HK-2 (cell line): Measurements from ENCODE around the gene FRMD4B.

Source experiments
- DNase-seq: peaks from one replicate; pipeline ENCODE4 v3.0.0-alpha.2; 2018; ENCODE audit not compliant: unreplicated experiment

Gene FRMD4B

DNA sequence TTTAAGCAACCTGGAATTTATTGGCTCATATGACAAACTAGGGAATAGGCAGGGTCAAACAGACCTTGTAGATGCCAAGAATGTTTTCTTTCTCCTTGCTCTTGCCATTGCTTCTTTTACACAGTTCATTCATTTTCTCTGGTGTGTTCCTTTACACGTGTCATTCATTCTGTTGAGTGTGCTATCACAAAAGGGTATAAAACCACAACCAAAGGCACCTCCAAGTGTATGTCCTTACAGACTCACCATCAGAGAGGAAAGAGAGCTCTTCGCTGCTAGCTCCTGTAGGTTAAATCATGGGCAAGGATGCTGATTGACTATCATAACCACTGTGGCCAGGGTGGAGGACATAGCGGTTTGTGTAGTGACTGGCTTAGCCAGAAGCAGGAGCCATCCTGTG, 19.2 kb upstream of the FRMD4B start:
- DNase-seq: no peak

DNA sequence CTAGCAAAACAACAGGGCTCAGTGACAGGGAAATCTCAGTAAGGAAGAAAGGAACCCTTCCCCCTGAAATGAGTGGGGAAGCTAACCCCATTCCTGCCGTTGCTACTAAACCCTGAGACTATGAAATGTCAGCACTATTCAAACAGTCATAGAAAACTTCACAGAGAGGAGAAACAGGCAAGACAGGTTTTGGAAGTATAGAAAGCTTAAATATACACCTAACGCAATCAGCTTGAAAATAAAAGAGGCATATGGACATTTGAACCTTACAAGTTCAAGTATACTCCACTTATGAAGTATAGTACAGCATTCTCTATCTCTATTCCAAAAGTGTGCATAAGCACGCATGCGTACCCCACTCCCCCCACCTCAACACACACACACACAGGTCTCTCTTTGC, 17.6 kb upstream of the FRMD4B start:
- DNase-seq: no peak

DNA sequence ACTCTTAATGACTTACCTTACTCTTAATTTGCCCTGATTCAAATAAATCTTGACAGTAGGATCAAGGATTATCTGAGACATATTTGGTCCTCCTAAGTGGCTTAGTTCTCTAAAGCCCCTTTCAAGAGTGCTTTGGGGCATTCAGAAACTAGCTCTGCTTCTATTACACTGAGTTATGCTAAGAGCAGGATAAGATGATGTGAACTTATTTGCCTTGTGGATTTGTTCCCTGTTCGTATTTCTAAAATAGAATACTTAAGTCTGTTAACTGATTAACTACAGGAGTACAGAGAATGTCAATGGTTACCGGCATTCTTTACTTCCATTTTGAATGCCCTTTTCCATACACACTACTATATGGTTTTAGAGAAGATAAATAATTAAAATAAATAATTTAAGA, 14.8 kb upstream of the FRMD4B start:
- DNase-seq: no peak

DNA sequence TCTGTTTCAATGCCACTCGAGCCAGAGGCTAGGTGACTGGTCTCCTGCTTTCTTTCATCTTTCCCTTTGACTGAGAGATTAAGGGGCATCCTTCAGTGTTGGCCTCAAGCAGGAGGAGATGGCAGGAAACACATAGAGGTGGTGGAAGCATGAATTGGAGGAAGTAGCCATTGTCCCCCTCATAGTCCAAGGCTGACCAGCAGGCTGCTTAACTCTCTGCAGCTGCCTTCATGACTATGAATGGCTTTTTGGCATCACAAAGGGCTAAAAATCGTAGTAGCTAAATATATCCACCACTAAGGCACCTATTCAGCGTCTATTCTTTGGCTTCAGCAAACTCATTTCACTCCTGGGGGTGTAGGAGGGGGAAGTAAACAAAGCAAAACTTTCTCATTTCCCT, 7.0 kb upstream of the FRMD4B start:
- DNase-seq: no peak

DNA sequence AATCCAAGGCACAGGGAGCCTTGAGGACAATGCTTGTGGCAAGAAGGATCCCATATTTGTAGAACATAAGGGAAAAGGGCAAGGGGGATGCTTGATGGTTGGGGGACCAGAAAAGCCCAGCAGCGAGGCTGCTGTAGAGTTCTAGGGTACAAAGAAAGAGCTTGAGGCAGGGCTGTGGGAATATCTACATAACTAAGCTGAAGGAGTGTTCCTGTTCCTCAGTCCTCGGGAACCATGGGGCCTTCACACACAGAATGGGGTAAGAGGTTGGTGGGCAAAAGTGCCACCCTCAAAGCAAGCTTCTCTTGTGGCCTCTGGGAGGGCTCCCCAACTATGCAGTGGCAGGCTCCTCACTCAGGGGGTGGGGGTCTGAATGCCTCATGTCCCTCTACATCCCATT, 6.5 kb upstream of the FRMD4B start:
- DNase-seq: no peak

DNA sequence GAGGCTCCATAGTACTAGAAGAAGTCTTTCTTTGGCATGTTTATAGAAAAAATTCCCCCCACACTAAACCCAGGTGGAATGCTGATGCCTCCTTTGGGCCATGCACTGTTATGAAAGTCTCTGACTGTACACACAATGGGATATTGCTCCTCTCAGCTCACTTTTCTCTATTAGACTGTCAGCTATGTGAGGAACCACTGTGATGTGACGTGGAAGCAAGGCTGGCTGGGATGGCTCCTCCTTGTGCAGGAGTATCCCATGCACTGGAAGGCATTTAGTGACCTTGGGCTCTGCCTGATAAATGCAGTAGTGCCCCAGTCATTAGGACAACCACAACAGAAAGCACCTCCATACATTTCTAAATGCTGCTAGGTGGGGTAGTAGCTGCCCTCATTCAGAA, 5.7 kb upstream of the FRMD4B start:
- DNase-seq: no peak

DNA sequence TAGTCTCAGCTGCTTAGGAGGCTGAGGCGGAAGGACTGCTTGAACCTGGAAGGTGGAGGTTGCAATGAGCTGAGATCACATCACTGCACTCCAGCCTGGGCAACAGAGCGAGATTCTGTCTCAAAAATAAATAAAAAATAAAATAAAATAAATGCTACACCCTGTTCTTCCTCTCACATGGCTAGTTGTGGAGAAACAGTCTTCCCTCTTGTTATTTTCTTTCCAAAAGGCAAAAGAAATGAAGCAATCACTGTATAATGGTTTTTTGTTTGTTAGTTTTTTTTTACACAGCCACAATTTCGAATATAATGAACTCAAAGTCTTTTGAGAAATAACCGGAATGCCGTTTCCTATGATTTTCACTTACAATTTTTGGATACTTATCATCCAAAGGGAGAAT, 4.9 kb upstream of the FRMD4B start:
- DNase-seq: no peak

DNA sequence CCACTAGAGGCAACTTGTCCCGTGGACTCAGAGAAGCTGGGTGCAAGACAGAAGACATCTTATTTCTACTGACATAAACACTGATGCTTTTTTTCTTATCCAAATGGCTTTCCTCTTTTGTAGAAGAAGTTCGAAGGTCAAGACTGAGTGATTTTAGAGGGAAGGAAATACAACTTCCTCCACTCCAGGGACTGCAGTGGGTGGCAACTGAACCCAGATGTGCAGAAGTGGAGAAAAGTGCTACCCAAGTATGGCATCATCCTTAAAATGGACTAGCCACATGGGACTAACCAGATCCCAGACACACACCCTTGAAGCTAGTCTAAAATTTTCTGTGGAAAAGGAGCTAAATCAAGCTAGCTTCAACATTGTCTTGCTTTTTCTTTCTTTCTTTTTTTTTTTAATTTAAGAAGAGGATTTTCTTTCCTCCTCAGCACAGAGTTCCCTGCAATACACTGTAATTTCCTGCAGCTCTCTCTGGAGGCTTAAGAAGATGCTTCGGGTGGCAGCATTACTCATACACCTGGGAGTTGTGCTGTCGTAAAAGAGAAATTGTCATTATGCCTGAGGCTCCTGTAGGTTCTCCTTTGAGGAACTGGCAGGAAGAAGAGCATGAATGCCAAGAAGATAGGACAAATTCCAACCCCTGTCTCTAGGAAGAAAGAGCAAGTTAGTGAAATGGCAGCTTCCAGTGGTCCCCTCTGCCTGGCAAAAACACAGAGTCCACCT, 3.8 kb upstream of the FRMD4B start:
- DNase-seq: no peak

DNA sequence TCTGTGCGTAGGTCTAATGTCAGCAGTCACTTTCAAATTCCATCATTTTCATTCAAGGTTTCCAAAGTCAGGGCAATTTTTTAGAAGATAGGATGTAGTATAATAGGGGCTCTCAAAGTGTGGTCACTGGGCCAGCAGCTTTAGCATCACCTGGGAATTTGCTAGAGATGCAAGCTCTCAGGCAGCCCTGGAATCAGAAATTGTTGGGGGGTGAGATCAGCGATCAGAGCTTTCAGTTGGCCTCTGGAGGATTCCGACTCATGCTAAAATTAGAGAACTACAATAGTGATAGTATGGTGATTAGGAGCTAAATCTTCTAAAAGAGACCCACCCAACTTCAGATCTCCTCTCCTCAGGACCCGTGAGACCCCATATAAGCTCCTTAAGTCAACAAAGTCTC, 2.4 kb upstream of the FRMD4B start:
- DNase-seq: no peak

DNA sequence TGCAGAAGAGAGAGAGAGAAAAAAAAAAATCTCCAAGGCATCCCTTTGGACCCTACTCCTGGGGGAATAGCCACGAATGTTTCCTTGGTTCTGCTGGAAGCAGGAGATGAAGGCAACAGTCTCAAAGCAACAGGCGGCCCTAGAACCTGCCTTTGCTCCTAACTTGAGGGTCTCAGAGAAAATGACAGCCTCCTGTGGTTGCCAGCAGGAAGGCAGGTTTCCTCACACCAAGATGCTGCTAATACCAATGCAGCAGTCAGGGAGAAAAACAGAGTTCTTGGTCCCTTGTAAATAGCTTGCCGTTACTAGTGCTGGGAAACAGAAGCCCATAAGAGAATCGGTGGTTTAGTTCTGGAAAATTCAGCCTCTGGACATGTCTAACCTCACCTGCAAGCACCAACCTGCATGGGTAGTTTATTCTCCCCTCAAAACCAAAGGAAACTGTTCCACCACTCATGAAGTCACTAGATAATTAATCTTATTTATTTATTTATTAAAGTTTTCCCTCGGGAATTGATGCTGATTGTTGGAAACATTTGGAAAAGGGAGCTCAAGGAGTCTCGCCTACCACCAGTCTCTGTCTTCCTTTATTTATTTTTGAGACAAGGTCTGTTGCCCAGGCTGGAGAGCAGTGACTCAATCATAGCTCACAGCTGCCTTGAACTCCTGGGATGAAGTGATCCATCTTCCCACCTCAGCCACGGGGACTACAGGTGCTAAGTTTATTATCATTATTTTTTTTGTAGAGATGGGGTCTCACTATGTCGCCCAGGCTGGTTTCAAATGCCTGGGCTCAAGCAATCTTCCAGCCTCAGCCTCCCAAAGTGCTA, 883 bp upstream of the FRMD4B start:
- DNase-seq: no peak

DNA sequence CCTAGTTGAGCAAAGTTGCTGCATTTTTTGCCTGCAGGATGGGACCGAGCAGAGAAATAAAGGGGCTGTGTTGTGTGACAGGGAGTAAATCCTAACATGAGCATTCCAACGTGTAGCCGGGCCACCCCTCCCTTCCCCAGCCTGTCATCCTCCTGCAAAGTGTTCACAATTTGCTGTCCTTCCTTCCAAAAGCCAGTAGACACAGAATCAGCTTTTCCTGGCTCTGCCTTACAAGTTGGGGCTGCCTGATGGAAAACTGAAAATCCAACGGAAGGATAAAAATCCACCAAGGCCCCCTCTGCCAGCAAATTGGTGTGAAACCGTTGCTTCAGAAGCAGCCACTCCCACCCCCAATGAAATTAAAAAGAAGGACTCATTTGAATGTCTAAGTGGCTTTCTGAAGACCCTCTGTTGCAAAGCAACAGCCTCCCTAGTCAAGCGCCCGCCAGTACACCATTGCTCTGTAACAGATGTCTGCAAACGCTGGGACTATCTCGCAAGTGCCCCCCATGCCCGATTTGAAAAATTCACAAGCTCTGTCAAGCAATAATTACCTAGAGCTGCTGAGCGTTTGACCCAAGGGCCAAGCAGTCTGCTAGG, 665 bp downstream of the FRMD4B start:
- DNase-seq: no peak

DNA sequence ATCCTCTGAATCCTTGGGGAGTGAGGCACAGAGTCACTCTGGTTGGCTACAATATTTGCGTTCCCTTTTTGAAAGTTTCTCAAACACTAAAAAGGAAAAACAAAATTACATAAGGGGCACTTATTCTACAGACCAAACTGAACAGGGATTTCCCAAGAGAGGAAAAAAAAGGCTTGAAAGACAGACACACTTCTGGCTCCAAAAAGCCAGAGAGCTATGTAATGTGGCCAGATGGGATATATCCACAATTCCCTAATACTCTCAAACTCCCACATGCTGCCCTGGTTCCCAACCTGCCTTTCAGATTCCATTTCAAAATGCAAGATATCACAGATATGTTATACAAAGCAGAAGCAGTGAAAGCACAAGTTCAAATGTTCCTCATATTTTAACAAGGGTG, 1.6 kb downstream of the FRMD4B start:
- no peak for DNase-seq

DNA sequence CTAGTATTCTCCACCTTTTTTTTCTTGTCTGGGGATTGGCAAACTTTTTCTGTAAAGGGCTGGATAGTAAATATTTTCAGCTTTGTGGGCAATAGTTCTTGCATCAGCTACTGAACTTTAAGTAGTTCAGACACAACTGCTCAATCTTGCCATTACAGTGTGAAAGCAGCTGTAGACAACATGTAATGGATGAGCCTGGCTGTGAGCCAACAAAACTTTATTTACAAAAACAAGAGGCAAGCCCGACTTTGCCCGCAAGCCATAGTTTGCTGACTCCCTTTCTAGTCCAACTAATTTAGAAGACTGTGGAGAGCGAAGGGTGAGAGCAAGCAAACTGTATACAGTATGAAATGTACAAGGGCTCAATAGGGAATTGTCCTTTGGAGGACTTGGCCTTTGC, 6.2 kb downstream of the FRMD4B start:
- no peak for DNase-seq

DNA sequence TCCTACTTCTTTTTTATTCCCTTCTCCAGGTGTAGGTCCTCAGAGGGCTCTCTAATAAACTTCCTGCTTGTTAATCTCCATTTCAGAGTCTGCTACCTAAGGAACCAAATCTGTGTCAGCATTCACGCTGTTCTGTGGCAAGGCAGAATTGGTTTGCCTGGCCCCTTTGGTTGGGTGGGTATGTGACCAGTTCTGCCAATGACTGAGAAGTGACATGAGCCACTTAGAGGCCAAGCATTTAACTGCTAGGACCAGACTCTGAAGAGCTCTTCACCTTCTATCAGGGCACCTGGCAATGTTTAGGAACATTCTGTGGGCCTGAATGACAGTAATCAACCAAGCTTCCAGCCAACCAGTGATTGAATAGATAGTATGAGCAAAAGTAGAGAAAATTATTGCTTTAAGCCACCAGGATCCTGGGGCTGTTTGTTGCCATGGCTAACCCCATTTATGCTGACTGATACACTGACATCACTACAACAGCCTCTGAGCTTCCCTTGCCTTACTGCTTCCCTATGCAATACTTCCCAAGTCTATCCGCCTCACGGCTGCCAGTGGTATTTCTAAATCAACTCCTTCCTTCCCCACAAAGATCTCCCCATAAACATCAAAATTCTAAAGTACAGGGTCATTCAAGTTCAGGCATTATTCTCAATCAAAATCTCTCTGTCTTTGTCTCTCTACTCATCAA, 7.6 kb downstream of the FRMD4B start:
- DNase-seq: no peak

DNA sequence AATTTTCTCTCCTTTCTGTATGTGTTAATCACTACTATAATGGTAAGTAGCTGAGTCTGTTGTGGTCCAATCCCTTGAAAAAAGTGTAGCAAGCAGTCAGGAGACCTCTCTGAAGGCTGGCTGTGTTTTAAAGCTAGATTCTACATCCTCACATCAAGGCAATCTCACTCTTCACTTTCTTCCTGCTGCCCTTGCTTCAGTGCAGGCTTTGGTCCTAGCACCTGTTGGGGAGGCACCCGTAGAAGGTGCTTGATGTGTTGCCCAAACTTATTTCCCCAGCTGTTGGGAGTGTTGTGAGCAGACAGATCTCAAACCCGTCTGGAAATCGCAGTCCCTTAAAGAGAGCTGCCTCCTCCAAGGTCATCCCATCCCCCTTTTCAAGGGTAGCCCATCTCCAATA, 8.6 kb downstream of the FRMD4B start:
- DNase-seq: no peak

DNA sequence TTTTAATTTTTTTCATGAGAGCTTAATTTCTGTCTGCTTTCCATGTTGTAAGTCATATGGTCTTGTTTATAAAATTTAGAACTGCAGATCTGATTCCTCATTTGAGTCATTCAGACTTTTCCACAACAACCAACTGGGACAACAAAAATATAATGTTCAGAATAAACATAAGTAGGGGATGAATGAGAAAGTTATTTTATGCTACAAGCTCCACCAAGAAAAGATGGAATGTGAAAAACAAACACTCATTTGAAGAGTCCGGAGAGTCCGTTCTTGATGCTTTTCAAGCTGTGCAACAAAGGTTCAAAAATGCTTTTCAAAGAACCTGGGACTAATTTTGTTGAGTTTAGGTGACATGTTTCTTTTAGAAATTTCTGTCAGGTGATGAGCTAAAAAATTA, 9.2 kb downstream of the FRMD4B start:
- DNase-seq: no peak

DNA sequence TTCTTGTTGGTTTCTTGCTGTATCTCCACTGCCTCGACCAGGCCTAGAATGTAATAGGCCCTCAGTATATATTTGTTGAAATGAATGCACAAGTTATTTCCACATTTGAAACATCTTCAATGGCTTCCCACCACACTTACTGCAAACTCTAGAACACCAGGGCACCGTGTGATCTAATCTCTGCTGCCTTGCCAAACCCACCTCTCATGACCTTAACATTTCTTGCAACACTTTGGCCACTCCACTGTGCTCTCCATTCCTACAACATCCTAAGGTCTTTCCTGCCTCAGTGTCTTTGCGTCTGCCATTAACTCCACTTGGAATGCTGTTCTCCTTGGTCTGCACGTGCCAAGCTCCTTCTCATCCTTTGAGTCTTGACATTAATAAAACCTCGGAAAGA, 14.1 kb downstream of the FRMD4B start:
- no peak for DNase-seq

DNA sequence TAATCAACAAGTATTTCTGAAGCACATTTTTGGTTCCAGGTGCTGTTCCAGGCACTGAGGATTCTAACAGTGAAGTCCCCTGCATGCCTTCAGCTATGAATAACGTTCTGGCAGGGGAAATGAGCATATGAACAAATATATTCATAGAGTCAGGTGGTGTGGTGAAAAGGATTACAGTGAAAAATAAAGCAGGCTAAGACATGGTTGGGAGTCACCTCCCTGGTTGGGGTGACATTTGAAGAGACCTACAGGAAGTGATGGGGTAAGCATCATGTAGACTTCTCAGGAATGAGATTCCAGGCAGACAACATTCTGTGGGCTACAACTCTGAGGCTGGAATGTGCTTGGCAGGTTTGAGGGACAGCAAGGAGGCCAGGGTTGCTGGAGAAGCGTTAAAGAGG, 15.0 kb downstream of the FRMD4B start:
- no peak for DNase-seq

DNA sequence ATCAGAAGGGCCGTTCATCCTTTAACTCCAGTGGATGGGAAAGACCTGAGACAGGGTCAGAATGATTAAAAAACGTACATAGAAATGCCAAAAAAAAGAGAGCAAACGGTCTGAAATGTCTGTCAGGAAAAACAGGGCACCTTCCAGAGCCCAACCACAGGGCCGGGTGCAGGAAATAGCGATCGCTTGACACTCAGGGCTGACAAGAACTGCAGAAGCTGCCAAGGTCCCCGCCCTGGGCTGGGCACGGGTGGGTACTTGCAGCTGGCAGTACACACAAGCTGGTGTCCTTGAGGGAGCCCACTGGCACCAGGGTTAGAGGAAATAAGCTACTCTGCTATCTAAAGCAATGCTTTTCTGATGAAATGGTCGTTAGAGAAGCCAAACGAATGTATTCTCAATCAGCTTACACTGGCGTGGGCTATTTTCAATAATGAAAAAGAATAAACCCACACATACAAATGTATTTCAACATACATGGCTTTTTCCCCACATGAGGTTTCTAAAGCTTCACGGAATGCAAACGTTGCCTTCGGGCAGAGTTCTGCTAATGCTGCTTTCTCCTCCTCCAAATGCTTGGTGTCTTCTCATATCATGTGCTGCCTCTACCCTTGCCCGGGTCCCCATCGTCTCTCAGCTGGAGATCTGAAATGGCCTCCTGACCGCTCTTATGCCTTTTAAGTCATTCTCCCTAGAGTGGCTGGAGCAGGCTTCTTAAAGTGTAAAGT, 15.6 kb downstream of the FRMD4B start:
- DNase-seq: no peak

DNA sequence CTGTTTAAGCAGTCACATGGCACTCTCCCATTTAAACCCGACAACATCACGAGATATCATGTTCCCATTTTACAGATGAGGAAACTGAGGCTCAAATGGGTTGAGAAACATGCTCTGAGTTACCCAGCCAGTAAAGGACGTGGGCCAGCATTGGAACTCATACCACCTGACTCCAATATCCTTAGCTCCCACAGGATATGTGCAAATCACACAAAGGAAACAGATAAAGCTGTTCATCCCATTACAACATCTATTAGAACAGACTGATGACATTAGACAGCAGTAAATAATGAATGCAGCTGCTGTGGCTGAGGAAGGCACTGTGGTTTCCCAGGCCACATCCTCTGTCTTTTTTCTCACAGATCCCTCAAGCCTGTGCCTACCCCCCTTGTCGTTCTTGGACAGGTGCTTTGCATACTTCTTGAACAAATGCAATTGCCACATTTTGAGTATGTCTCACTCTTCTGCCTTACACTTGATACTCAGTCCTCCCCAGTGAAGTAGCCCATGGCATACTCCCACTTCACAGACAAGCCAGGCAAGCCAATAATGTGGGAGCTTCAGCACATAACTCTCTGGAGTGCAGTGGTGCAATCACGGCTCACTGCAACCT, 17.7 kb downstream of the FRMD4B start:
- DNase-seq: no peak

DNA sequence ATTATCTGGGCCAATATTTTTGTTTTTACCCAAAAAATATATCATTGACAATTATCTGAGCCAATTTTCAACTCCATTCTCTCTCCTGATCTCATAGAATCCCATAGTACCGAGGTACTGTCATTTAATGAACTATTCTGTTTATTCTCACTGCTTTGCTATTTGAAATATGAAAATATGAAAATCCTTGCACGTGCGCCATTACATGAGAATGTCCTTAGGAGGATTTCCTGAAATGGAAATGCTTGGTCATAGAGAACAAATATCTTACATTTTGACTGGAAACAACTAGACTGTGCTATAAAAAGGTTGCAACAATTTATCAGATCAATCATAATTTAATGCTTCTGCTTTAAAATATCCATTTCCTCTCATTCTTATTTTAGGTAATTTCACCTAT, 18.3 kb downstream of the FRMD4B start:
- DNase-seq: no peak
